Mammary epithelial cell (primary cell): ENCODE results near the gene FMO3.

Experiments used
- CTCF ChIP-seq, 2 donors: IDR thresholded peaks in 1 of 2; conservative IDR thresholded peaks in 1 of 2; 2 replicates each; pipeline ENCODE4 v1.5.1; 2011 to 2012; ENCODE audit warnings: inconsistent platforms in 2 of 2, low read length in 2 of 2, mild to moderate bottlenecking in 2 of 2, control low read depth in 1 of 2, low read depth in 1 of 2; ENCODE audit not compliant: insufficient read depth in 1 of 2; ENCODE audit errors: extremely low read depth in 1 of 2
- EZH2 ChIP-seq: IDR thresholded peaks from 2 replicates; pipeline ENCODE4 v1.6.1; 2012; ENCODE audit warnings: low read length, inconsistent platforms, borderline replicate concordance

DNA sequence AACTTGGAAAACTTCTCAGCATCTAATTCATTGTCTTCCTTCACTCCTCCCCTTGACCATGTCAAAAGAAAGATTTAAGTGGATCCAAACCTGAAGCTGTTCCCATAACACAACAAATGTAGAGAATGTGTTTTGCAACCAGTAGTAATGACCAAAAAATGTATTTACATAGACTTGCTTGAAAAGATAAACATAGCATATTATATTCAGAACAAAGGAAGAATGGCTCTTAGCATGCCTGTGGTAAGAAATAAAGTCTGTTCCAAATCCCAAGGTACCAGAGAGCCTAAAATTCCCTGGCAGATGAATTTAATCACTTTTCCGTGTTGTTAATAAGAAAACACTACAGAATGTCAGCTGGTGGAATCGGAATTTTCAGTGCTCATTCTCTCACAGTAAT lies 36.8 kb downstream of the FMO3 start:
- TF ChIP-seq CTCF (conservative IDR thresholded peaks at IDR 0.05 in 1 of 2, IDR thresholded peaks at IDR 0.05 in 1 of 2; ENCODE audit: extremely low read depth in 1 of 2, insufficient read depth in 1 of 2, low read depth in 1 of 2, low read length in 2 of 2) (no peak), EZH2 (no peak)
